ENCODE results near the gene DLST. TPM values are rescaled to one million over a fixed set of nuclear protein-coding genes. Genes with fewer than 3 reads are reported as not detected.

The DLST gene
- total and polyA plus RNA-seq, 8 donors, result 25.1 to 125 (median 76.1) TPM

GRCh38 chr14:74856366-74856765 lies 25.4 kb upstream of the DLST start:
- Histone ChIP-seq H3K27ac (no peak overlapping the region), H3K4me3 (no peak overlapping the region), H3K27me3 (no peaks in the 10 kb centered on the region), H3K36me3 (no peaks in the 10 kb centered on the region), H3K4me1 (peaks cover 7 to 39% (median 31%) of the 10 kb centered on the region in 4 donors), H3K9me3 (no peaks in the 10 kb centered on the region)
- no peak for TF ChIP-seq CTCF (IDR thresholded peaks at IDR 0.05)
- no peak for TF ChIP-seq EP300 (IDR thresholded peaks at IDR 0.05)
- TF ChIP-seq POLR2A (IDR thresholded peaks at IDR 0.05), result no peak
- TF ChIP-seq POLR2AphosphoS5 (IDR thresholded peaks at IDR 0.05), result no peak
- intact Hi-C loops (cut with DNase I; ENCODE audit: low total_unique reads), result no loop called here
- 60 to 91% (median 81%) methylated on average over 1 of the region's 1 CpG for WGBS, 5 donors
- no peak for DNase-seq

- intact Hi-C loops (cut with DNase I; ENCODE audit: low total_unique reads), result no loop called here
- WGBS, 5 donors, result 46 to 74% (median 71%) methylated on average over 1 of the region's 1 CpG
- Histone ChIP-seq H3K27me3 (peaks cover 0 to 3% (median 0%) of the 10 kb centered on the region in 3 donors), H3K36me3 (no peaks in the 10 kb centered on the region), H3K27ac (no peak overlapping the region), H3K4me3 (no peak overlapping the region), H3K9me3 (no peaks in the 10 kb centered on the region), H3K4me1 (peaks cover 7 to 32% (median 24%) of the 10 kb centered on the region in 4 donors)
- no peak for DNase-seq
- no peak for TF ChIP-seq POLR2A (IDR thresholded peaks at IDR 0.05)
- no peak for TF ChIP-seq EP300 (IDR thresholded peaks at IDR 0.05)
- no peak for TF ChIP-seq POLR2AphosphoS5 (IDR thresholded peaks at IDR 0.05)
- no peak for TF ChIP-seq CTCF (IDR thresholded peaks at IDR 0.05)
Measured at GRCh38 chr14:74858022-74858421, 23.7 kb upstream of the DLST start.

- H3K27me3 ChIP-seq, result peaks cover 0 to 7% (median 0%) of the 10 kb centered on the region in 3 donors
- H3K36me3 ChIP-seq, result no peaks in the 10 kb centered on the region
- H3K27ac ChIP-seq, result no peak overlapping the region
- TF ChIP-seq POLR2AphosphoS5 (IDR thresholded peaks at IDR 0.05), result no peak
- no peak for TF ChIP-seq EP300 (IDR thresholded peaks at IDR 0.05)
- TF ChIP-seq POLR2A (IDR thresholded peaks at IDR 0.05), result no peak
- TF ChIP-seq CTCF (IDR thresholded peaks at IDR 0.05), result no peak
- H3K4me1 ChIP-seq, result peaks cover 0 to 16% (median 9%) of the 10 kb centered on the region in 4 donors
- 52 to 63% (median 57%) methylated on average over 10 of the region's 10 CpGs for WGBS, 5 donors
- H3K4me3 ChIP-seq, result no peak overlapping the region
- no peak for DNase-seq
- H3K9me3 ChIP-seq, result no peaks in the 10 kb centered on the region
- intact Hi-C loops (cut with DNase I; ENCODE audit: low total_unique reads), result loop anchor here (5.0 kb wide), 1 partner anchor 47 kb away; no protein-coding TSS in a partner anchor
Measured at GRCh38 chr14:74859757-74860552, 21.8 kb upstream of the DLST start.

- no peak overlapping the region for H3K27ac ChIP-seq
- TF ChIP-seq EP300 (IDR thresholded peaks at IDR 0.05) (no peak), CTCF (IDR thresholded peaks at IDR 0.05) (peak in 6 of 7 experiments; percentile 48 to 90 (median 77)), POLR2AphosphoS5 (IDR thresholded peaks at IDR 0.05) (peak in 1 of 3 donors; percentile 71), POLR2A (IDR thresholded peaks at IDR 0.05) (no peak)
- peaks cover 0 to 12% (median 7%) of the 10 kb centered on the region in 4 donors for H3K4me1 ChIP-seq
- H3K4me3 ChIP-seq, result no peak overlapping the region
- intact Hi-C loops (cut with DNase I; ENCODE audit: low total_unique reads), result loop anchor here (5.0 kb wide), 1 partner anchor 46 kb away; no protein-coding TSS in a partner anchor
- H3K9me3 ChIP-seq, result no peaks in the 10 kb centered on the region
- H3K27me3 ChIP-seq, result peaks cover 0 to 7% (median 0%) of the 10 kb centered on the region in 3 donors
- peak; percentile 94 to 95 for DNase-seq
- 26 to 31% (median 28%) methylated on average over 7 of the region's 7 CpGs for WGBS, 5 donors
- H3K36me3 ChIP-seq, result no peaks in the 10 kb centered on the region
Measured at GRCh38 chr14:74860899-74861733, 20.6 kb upstream of the DLST start.

Measured in stomach (tissue), 9 donors.